NOMO-1 treated with DMSO at 0.1 percent for 48 hours (cell line): ENCODE data around the gene SYTL2.
"Not testable (repeated sequence)": the region's sequence is repeated elsewhere in the genome, so short reads cannot be mapped to it uniquely, and the experiment has no call there.

Source experiments
- DNase-seq: peaks from one replicate; lab custom pipeline; 2025; ENCODE audit not compliant: unreplicated experiment; lab: John Stamatoyannopoulos, UW

Gene SYTL2

DNA sequence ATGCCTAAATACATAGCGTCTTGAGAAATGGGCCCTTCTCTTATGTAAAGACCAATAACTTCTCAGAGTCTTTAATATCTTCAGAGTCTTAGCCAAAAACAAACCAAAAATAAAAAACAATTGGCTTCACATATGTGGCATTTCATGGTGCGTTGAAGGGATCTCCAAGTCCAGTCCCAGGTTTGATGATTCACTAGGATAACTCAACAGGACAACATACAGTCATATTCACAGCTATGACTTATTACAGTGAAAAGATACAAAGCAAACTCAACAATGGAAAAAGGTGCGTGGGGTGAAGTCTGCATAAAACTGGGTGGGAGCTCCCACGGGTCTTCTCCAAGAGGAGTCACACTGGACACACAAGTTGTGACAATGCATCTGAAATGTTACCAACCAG is 12.6 kb downstream of the SYTL2 start:
- no peak for DNase-seq

DNA sequence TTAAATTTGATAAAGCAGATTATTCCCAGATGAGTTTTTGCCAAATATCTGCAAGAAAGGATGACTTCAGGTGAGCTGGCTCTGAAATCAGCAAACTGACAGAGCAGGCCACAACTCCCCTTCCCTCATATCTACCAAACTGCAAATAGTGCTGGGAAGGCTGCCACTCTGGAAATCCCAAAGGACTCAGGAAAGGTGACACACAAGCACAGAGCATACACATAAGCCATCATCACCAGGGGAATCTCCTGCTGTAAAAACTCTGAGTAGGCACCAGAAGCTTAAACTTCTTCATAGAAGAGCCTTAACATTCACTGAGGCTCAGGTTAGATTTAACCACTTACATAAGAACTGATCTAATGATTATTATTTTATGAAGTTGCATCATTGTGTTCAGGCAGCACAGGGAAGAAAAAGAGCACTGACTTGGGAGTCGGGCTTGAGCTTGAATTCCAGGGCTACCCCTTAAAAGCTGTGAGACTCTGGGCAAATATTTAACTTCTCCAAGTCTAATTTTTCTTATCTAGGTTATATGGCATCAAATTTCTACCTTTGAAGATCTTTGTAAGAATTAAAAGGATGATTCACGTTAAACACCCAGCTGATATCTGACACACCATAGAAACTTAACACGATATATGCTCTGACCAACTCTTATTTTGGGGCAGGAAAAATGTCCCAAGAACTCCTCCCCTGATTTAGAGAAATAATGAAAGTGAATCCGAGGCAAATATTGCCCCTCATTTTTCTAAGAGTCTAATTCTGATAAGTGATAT is 15.0 kb downstream of the SYTL2 start:
- DNase-seq = no peak

DNA sequence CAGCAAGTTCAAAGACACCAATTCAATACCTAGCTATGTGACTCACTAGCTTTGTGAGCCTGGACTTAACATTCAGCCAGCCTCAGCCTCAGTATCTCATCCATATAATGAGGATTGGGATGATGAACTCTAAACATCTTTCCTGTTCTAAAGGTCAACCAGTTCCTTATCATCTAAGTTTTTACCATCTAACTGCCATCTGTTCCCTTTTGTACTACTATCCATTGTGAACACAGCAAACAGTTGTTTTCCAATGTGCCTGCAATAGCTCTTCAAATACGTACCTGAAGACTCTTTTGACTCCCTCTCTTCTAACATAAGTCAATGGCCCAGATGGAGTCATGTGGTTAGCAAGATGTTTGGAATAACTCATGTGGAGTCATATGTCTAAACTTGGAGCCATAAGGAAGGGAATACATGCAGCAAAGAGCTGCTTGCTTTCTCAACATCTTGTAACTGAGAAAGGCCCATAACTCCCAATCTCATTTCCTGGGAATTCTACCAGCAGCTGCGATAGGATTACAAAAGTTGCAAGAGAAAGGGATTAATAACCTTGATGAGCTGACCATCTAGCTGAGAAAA is 19.4 kb downstream of the SYTL2 start:
- DNase-seq = no peak

DNA sequence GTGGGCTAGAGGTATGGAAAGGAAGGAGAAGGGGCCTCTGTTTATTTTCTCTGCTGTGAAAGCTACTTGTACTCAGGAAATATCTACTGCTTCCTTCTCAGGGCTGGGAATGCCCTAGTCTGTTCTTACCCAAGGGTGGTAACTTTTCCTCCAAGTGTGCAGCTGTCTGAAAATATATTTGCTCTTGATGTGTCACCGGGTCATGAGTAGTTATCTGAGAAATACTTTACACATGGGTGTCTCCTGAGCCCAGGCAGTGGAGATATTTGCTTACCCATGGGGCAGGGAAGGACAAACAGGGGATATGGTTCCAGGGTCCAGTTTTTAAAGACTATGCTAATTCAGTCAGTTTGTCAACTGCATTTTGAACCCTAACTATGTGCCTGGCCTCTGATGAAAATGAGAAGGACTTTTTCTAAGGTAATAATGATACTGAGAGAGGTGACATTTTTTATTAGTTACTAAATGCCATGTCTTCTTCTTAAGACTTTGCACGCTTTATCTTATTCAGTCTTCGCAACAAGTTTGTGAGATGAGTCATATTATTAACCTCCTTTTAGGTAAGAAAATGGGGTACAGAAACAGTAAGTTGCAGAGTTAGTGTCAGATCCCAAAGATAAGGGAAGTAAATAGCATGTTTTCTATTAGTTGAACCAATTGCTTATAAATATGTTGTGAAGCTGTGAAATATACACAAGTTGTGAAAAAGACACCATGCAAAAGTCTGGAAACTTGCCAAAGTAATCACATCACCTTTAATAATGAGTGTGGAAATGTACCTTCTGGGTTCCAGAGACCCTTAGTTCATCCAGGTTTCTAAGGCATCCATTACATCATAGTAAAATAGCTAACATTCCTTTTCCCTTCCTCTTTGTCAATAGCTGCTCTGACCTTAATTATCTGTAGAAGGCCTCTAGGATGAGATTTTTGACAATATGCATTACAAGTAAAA is 22.9 kb downstream of the SYTL2 start:
- DNase-seq = no peak

DNA sequence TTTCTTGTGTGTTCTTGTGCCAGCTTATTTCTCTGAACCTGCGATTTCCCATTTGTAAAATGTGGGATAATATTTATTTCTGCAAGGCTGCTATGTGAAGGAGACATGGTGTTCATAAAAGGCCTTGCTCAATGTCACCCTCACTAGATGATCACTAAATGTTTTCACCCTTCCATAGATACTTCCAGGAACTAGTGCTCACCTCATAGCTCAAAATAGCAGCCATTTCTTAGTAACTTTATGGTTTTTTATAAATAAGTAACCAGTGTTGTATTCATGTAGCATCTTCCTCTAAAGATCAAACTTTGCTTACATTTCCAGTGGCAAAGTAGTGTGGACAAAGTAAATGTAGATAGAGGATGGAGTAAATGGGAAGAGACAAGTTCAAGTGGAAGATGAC is 23.8 kb downstream of the SYTL2 start:
- no peak for DNase-seq

DNA sequence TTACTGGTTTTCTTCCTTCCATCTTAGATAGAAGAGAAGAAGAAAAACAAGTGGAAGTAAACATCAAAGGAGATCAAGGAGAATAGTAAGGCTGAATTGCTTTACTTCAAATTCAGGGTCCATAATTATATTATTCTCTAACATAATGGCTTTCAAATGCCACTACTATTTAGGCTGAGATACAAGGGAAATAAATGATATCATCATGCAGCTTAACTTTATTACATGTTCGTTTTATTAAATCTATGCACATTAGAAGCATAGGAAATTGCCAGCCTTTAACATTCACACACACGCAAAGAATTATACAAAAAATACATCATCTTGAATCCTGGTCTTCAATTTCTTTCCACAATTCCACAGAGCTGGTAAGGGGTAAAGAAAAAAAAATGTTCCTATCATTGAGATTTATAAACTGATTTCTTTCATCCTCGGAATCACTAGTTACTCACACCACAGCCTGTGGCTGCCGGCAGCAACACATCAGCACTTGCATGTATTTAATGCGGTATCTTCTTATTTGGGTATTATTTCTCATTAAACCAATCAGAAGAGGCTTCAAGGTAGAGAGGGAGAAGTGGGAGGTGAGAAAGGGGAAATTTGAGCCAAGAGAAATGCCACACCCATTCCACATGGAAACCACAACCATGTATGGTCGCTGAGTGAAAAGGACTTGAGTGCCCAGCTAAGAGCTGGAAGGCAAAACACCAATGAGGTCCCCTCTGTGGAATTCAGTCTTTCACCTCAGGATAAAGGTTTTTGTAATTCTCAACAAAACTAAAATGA is 26.3 kb downstream of the SYTL2 start:
- no peak for DNase-seq

DNA sequence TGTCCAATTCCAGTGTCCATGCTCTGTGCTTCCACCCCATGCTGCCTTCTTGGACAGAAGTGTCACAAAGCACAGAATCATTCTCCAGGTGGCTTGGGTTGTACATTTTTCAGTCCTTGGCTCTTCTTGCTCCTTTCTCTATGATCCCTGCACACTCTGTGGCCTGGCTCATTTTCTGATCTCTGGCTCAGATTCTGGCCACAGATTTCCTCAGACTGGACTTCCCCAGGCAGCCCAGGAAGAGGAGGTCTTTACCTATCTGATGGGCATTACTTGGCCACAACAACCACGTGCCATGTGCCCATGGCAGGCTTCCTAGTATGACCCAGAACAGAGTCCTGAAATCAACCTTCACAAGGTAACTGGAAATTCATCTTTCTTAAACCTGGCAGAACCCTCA is 27.2 kb downstream of the SYTL2 start:
- no peak for DNase-seq

DNA sequence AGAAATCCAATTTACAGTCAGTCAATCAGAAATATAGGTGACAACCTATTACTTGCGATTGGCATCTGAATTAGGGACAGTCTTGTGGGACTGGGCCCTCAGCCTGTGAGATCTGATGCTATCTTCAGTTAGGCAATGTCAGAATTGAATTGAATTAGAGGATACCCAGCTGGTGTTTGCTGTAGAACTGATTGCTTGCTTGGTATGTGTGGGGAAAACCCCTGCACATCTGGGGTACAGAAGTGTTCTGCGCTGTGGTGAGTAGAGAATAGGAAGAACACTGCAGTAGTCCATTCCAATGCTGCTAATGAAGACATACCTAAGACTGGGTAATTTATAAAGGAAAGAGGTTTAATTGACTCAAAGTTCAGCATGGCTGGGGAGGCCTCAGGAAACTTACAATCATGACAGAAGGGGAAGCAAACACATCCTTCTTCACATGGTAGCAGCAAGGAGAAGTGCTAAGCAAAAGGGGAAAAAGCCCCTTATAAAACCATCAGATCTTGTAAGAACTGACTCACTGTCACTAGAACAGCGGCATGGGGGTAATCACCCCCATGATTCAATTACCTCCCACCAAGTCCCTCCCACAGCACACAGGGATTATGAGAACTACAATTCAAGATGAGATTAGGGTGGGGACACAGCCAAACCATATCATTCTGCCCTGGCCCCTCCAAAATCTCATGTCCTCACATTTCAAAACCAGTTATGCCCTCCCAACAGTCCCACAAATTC is 30.0 kb downstream of the SYTL2 start:
- not testable (repeated sequence) for DNase-seq

DNA sequence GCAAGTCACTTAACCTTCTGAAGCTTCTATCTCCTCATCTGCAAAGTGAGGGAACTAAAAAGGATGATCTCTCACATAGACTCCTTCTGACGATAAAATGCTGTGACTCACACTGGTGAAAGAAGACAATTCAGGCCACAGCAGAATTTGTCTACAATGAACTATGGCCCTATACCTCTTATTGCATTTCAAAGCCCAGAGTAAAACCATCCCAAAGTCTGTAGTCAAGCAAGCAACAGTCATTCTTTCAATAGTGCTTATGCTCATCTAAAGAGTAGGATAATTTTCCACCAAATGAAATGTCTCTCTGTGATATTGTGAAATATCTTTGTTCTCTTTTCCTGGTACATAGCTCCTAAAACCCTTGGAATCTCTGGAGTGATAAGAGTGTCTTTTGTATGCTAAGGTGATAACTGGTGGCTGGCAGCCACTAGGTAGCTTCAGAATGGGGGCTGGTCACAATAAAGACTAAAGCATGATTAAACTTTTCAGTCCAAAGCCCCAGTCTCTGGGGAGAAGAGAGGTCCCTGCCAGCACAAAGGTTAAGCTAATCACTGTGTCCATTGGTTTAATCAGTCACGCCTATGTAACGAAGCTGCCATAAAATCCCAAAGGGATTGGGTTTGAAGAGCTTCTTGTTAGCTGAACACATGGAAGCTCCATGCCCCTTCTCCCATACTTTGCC is 30.8 kb downstream of the SYTL2 start:
- DNase-seq = no peak

DNA sequence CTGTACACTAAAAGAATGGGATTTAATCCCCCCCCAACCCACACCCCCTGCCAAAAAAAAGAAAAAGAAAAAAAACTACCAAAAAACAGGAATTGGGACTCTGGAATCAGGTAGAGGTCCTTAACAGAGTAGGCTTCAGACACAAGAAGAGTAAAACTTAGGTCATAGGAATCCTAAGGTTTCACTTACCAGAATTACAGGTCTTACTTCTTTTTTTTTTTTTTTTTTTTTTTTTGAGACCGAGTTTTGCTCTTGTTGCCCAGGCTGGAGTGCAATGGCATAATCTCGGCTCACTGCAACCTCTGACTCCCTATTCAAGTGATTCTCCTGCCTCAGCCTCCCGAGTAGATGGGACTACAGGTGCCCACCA is 33.4 kb downstream of the SYTL2 start:
- not testable (repeated sequence) for DNase-seq

DNA sequence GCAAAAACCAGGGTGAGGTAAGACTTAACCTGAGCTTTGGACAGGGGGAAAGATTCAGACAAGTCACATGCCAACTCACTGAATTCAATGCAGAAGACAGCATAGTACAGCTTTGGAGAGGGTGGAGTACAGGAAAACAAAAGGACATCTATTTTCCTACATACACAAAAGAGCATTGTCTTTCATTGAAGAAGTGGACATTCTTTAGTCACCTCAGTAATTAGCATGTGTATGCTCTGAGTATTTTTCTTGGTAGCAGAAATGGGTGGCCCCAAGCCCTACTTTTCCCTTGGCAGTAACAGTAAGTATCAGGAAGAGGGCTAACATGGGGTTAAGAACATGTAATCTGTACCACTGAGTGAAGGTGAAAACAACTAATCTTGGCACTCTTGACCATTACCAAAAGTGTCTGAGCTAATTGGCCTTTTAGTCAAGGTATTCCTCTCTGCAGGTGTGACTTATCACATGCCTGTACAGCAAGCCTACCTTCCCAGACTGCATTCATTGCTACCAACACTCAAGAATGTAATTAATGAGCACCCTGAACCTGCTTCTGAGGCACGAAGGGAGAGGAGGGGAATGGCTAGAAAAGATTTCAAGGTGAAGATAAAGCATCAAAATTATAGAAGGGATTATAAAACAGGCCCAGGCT is 33.9 kb downstream of the SYTL2 start:
- no peak for DNase-seq

DNA sequence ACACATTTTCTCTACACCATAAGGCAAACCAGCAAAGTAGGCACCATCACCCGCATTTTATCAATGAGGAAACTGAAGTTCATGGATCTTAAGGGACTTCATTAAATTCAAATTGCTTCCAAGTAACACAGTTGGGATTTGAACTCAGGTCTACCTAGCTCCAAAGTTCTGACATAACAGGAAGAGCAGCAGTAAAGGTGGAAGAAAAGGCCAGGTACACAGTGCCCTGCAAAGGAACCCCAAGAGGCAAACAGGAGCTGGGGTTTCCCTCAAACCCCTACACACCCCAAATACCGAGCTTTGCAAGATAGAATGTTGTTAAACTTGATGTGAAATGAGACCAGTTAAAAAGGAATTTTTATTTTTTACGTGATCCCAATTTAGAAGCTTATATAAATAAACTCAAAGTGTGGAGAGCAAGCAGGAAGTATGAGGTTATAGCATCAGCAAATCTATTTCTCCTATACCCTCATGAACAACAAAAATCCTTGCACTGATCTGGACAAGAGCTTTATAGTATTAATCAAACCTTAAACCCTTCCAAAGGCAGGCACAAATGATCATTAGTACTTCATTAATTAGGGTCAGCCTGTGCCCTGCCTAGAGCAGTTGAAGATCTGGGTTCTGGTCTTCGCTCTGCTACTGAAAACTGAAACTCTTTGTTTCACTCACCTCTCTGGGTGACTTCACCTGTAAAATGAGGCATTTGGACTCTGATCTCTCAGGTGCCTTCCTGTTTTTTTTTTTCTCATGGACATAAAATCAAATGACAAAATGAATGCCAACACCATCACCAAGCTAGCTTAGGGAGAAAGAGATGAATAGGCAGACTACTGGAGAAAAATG is 36.5 kb downstream of the SYTL2 start:
- DNase-seq = no peak

DNA sequence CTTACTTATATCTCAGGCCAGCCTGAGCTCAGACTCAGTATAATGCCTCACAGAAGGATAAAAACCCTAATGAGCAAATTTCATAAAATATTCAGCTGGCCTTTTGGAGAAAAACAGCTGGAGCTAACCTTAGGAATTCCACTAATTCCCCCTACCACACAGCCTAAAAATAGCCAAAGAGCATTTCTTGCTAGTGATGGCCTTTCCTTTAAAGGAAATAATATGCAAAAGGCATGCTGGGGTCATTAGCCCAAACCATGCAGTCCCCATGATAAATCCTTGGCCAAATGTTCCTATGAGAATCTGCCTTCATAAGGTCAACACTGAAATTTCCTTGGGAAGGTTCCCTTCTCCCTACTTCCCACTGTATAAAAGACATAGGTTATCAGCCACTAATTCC is 38.2 kb downstream of the SYTL2 start:
- DNase-seq = no peak

DNA sequence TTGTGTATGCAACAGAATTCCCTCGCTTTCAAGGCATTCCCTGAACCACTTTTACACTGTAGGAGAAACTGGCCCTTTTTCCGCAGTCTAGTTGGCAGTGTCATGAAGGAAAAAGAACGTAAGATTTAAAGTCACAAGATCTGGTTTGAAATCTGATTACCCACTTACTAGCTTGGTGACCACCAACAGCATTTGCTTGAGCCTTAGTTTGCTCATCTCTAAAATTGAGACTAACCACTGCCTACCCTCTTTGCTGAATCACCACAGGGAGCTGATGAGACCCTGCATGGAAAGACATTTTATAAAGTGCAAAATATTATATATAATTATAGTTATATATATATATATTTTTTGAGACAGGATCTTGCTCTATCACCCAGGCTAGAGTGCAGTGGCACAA is 39.4 kb downstream of the SYTL2 start:
- no peak for DNase-seq

DNA sequence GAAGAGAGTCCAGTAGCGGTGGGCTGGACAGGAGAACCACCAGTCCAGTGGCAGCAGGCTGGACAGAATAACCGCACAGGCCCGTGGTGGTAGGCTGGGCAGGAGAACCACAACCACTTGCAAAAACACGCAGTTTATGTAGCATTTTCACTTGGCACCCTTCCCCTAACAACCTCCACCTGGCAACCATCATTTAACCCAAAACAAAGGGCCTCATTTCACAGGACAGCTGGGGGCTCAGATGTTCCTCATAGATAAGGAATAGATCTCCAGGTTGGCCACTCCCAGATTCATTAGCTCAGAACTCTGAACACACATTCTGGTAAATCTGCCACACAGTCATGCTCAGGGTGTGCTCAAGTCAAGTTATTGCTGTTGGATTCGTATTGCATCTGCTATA is 41.2 kb downstream of the SYTL2 start:
- DNase-seq = no peak

DNA sequence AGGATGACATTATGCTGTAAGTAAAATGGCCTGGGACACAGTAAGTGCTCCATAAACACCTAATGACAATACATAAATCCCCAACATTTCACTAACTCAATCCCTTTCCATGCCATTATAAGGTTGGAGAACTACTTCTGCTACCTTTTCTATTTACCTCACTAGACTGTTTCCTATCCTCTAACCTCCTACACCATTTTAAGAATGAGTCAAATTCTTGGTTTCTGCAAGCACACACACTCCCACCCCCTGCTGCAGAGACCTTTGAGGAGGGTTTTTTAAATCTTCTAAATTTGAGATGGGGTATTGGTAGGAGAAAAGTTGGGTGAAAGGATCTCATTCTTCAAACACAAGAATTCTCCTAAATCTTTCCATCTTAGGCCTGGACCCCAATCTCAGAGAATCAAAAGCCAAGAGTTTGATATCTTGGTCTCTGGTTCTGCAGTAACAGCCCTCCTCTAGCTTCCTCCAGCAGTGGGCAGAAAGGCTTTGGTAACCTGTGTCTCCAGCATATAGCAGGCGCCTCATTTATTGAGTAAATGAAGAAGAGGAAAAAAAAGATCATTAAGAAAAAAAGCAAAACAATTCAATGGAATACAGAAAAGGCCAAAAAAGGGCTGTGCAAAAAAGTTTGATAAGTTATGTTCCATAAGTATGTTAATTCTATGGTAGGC is 42.3 kb downstream of the SYTL2 start:
- DNase-seq = no peak

DNA sequence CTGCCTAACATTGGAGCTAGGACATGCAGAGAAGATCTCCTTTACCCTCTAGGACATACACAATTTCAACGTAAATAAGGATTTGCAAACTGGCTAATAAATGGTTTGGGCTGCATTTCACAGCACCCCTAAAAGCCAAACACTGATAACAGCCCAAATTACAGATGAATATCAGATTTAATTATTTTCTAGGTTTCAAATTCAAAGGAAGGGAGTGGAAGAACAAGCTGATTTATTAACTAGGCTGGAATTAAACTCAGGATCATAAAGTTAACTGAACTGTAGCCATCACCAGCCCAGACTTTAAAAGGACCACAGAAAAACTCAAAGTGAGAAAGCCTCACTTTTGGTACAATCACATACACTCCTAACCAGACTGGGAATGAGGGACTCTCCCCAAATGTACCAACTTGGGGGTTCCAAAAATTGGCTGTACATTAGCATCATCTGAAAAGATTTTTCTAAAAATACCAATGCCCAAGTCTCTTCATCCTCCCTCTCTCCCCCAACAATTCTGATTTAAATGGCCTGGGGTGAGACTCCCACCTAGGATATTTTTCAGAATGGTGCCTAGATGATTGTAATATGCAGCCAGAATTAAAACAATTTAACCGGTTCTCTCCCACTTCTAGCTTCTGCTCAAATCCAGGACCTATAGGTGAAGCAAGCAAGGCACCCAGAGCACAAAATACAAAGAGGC is 43.5 kb downstream of the SYTL2 start:
- DNase-seq = no peak
